Erythroblast (primary cell): Measurements from ENCODE around the gene SLC1A4.

Experiments
- GATA1 ChIP-seq: IDR thresholded peaks from 2 replicates; pipeline ENCODE4 v1.6.1; 2011; ENCODE audit warnings: low read depth, mild to moderate bottlenecking, control low read depth, low read length, moderate library complexity
- POLR2A ChIP-seq: IDR thresholded peaks from 2 replicates; pipeline ENCODE4 v1.6.1; 2011; ENCODE audit warnings: mild to moderate bottlenecking, low read length

DNA sequence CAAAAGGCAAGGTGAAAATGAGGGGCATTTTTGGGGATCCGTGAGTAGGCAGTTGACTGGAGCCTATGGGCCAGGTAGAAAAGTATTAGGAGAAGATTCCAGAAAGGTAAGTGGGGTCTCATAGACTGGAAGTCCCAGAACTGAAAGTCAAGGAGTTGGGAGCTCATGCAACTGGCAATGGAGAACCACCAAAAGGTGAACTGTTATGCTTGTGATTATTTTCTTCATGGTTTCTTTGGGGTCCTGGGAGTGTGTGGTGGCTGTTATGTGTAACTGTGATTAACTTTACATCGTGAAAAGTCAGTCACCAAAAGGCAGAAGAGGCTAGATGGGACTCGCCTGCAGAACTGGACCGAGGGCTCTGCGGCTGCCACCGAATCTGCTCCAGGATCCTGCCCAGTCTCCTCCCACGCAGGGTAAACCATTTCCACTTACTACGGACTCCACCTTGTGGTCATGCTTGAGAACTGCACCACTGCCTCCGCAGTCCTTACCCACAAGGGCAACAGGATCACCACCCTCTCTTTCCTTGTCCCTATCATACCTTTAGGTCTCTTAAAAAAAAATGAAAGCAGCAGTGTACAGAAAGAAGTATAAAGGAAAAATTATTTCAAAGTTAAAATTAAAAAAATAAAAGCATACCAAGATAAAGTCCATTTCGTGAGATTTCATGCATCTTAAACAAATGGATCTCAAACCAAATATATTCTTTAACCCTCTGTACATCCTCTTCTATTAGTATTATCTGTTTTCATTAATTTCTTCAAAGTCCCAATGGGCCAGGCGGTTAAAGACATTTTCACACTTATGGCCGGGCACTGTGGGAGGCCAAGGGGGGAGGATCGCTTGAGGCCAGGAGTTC is 51.4 kb downstream of the SLC1A4 start:
- TF ChIP-seq POLR2A (no peak), GATA1 (no peak)
